ENCODE results near the gene CALM1. TPM values are rescaled to one million over a fixed set of nuclear protein-coding genes. Genes with fewer than 3 reads are reported as not detected.

CALM1 gene
- total RNA-seq, 3 donors from 2014 or later: 610 to 985 (median 822) TPM

DNA sequence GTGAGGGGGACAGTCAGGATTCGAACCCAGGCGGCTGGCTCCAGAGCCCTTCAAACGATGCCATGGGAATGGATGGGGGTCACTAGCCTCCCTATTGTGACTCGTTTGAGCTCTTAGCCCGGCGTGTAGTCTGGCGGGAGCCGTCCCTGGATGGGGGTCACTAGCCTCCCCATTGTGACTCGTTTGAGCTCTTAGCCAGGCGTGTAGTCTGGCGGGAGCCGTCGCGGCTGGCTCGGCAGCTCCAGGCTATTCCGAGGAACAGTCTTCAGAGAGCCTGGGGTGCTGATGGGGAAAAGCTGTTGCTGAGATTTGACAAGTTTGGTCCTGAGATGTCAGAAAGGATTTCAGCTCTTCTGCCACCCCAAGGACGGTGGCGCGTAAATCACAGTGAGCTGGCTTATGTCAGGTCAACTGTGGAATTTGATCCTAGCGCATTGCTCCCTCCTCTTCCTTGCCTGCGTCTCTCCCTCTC, 58.3 kb downstream of the CALM1 start:
- DNase-seq (no peak), ATAC-seq (no peak)
- H3K9me3 ChIP-seq: no peaks in the 10 kb centered on the region
- H3K4me1 ChIP-seq (ENCODE audit: low read depth): no peaks in the 10 kb centered on the region
- TF ChIP-seq, protein P1, sequence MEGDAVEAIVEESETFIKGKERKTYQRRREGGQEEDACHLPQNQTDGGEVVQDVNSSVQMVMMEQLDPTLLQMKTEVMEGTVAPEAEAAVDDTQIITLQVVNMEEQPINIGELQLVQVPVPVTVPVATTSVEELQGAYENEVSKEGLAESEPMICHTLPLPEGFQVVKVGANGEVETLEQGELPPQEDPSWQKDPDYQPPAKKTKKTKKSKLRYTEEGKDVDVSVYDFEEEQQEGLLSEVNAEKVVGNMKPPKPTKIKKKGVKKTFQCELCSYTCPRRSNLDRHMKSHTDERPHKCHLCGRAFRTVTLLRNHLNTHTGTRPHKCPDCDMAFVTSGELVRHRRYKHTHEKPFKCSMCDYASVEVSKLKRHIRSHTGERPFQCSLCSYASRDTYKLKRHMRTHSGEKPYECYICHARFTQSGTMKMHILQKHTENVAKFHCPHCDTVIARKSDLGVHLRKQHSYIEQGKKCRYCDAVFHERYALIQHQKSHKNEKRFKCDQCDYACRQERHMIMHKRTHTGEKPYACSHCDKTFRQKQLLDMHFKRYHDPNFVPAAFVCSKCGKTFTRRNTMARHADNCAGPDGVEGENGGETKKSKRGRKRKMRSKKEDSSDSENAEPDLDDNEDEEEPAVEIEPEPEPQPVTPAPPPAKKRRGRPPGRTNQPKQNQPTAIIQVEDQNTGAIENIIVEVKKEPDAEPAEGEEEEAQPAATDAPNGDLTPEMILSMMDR (IDR thresholded peaks at IDR 0.05): no peak
- intact Hi-C loops (cut with DNase I, micrococcal nuclease): no loop called here
- no peaks in the 10 kb centered on the region for H3K36me3 ChIP-seq (ENCODE audit: low read depth)
- no peak overlapping the region for H3K4me3 ChIP-seq

DNA sequence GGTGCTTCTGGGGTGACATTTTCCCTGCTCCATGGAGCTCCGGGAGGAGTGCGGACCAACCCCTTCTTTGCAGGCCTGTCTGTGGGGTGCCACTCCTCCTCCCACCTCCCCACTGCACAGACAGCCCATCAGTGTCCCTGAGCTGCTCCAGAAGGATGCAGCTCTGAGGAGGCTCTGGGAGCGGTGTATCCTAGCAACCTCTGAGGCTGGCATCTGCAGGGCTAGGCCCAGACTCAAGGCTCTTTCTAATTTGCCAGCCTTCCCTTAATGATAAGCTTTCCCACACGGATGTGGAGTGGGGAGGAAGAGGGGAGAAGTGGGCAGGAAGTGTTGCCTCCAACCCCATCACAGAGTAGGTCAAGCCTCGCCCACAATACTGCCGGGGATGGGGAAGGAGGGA, 59.7 kb downstream of the CALM1 start:
- Histone ChIP-seq H3K4me1 (ENCODE audit: low read depth) (no peaks in the 10 kb centered on the region), H3K9me3 (no peaks in the 10 kb centered on the region), H3K4me3 (no peak overlapping the region), H3K36me3 (ENCODE audit: low read depth) (no peaks in the 10 kb centered on the region)
- DNase-seq (no peak), ATAC-seq (no peak)
- TF ChIP-seq, protein P1 (IDR thresholded peaks at IDR 0.05): no peak
- intact Hi-C loops (cut with DNase I, micrococcal nuclease): no loop called here

DNA sequence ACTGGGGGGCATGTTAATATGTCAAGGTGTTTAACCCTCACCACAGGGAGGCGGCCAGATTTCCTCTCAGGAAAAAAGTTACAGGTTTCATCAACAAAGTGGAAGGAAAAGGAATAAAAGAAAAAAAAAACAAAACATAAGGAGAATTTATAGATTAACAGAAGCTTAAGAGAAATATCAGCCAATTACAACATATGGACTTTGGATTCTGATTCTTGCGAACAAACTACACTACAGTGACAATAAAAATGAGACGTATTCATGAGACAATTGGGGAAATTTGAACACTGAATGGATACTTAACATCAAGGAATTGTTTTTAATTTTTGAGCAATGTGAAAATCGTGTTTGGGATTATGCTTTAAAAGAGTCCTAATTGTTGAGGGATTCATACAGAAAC, 60.4 kb downstream of the CALM1 start:
- no peak for DNase-seq
- intact Hi-C loops (cut with DNase I, micrococcal nuclease): no loop called here
- Histone ChIP-seq H3K36me3 (ENCODE audit: low read depth) (no peaks in the 10 kb centered on the region), H3K9me3 (no peaks in the 10 kb centered on the region), H3K4me3 (no peak overlapping the region), H3K4me1 (ENCODE audit: low read depth) (no peaks in the 10 kb centered on the region)
- TF ChIP-seq, protein P1 (IDR thresholded peaks at IDR 0.05): no peak
- ATAC-seq: no peak

Other genes starting within 250 kb of the CALM1 start
- 10 to 100 TPM; 70.2 to 79.6 (median 78.6) TPM for gene PSMC1, start 140.5 kb upstream of the CALM1 start, total RNA-seq
- 10 to 100 TPM; 23.0 to 31.5 (median 26.1) TPM for gene NRDE2, start 65.1 kb upstream of the CALM1 start, total RNA-seq

Measured in mucosa of descending colon (tissue), 3 donors.